Esophagus muscularis mucosa (tissue), 4 donors: ENCODE results near the gene FOXS1. TPM values are rescaled to one million over a fixed set of nuclear protein-coding genes. Genes with fewer than 3 reads are reported as not detected.
"Not testable (repeated sequence)": the region's sequence is repeated elsewhere in the genome, so short reads cannot be mapped to it uniquely, and the experiment has no call there.

Source experiments
- DNase-seq: peaks from one replicate; pipeline ENCODE4 v3.0.0-alpha.2; 2017; ENCODE audit errors: extremely low spot score
- H3K27ac ChIP-seq, 4 donors: fragments of 200-600 bp; sonication (generic); replicated peaks in 1 of 4; 1 replicate in 3 of 4; 2 replicates in 1 of 4; pipeline ENCODE4 v1.5.1; 2016 to 2019; ENCODE audit warnings: mild to moderate bottlenecking in 1 of 4
- H3K27me3 ChIP-seq, 4 donors: fragments of 200-600 bp; sonication (generic); one replicate each; pipeline versions ENCODE4 v1.5.1 to v1.6.0; 2016 to 2019
- H3K36me3 ChIP-seq, 4 donors: fragments of 200-600 bp; sonication (generic); one replicate each; pipeline ENCODE4 v1.5.1; 2016 to 2019
- H3K4me1 ChIP-seq, 4 donors: fragments of 200-600 bp; sonication (generic); one replicate each; pipeline ENCODE4 v1.5.1; 2016 to 2019
- H3K4me3 ChIP-seq, 4 donors: fragments of 200-600 bp; sonication (generic); 1 replicate in 2 of 4; 2 replicates in 2 of 4; pipeline ENCODE4 v1.5.1; 2016 to 2019; ENCODE audit warnings: mild to moderate bottlenecking in 4 of 4, moderate library complexity in 1 of 4
- H3K9me3 ChIP-seq, 4 donors: fragments of 200-600 bp; sonication (generic); 1 replicate in 3 of 4; 2 replicates in 1 of 4; pipeline ENCODE4 v1.5.1; 2016 to 2019
- CTCF ChIP-seq, 3 experiments: fragments of 200-600 bp in 2 of 3; fragments of 450-650 bp in 1 of 3; sonication (generic) in 2 of 3; IDR thresholded peaks; one replicate each; pipeline ENCODE4 v1.5.1; 2017 to 2019; ENCODE audit warnings: antibody characterized with exemption in 3 of 3, mild to moderate bottlenecking in 2 of 3, moderate library complexity in 1 of 3
- EP300 ChIP-seq: sonication (generic); formaldehyde crosslinking; IDR thresholded peaks from one replicate; pipeline ENCODE4 v1.6.1; 2017; ENCODE audit warnings: antibody characterized with exemption
- POLR2A ChIP-seq: fragments of 450-650 bp; IDR thresholded peaks from one replicate; pipeline ENCODE4 v1.6.1; 2017; ENCODE audit warnings: antibody characterized with exemption, moderate library complexity, mild to moderate bottlenecking, low read depth
- POLR2AphosphoS5 ChIP-seq, 2 donors: sonication (generic); formaldehyde crosslinking; IDR thresholded peaks; one replicate each; pipeline ENCODE4 v1.6.1; 2017; ENCODE audit warnings: antibody characterized with exemption in 2 of 2
- WGBS: methylation state at CpG from one replicate; pipeline ENCODE4 v1.1.5; 2018; 5-methylcytosine and 5-hydroxymethylcytosine counted together
- intact Hi-C: fragments of 100-400 bp; cut with DNase I; formaldehyde crosslinking; loops from one replicate; pipeline ENCODE4 v1.15.1; 2023
- total RNA-seq, 4 donors: library from RNA; depleted of rRNA; stranded (reverse); fragments of >200 nt; gene quantifications; one replicate each; pipeline versions ENCODE4 v1.1.0 to v1.2.1, GENCODE V29; 2016

FOXS1 gene
- total RNA-seq, 4 donors from 2014 or later, result 0.50 to 3.4 (median 0.87) TPM

GRCh38 chr20:31817461-31817860, 27.9 kb downstream of the FOXS1 start:
- TF ChIP-seq POLR2AphosphoS5 (IDR thresholded peaks at IDR 0.05) (no peak), EP300 (no peak), POLR2A (no peak)
- intact Hi-C loops, result no loop called here
- 93% methylated on average over 5 of the region's 5 CpGs for WGBS

GRCh38 chr20:31816221-31816620, 29.2 kb downstream of the FOXS1 start:
- DNase-seq, result no peak
- Histone ChIP-seq H3K4me3 (no peak overlapping the region), H3K9me3 (no peaks in the 10 kb centered on the region), H3K27ac (no peak overlapping the region), H3K27me3 (no peaks in the 10 kb centered on the region), H3K4me1 (peaks cover 5 to 26% (median 17%) of the 10 kb centered on the region in 4 donors), H3K36me3 (no peaks in the 10 kb centered on the region)
- intact Hi-C loops, result no loop called here
- TF ChIP-seq EP300, result no peak
- TF ChIP-seq CTCF (IDR thresholded peaks at IDR 0.05), result no peak
- TF ChIP-seq POLR2AphosphoS5 (IDR thresholded peaks at IDR 0.05), result no peak
- no peak for TF ChIP-seq POLR2A
- WGBS, result 93% methylated on average over 5 of the region's 5 CpGs

More at GRCh38 chr20:31817461-31817860, 27.9 kb downstream of the FOXS1 start:
- DNase-seq, result no peak
- H3K27me3 ChIP-seq, result no peaks in the 10 kb centered on the region
- H3K4me3 ChIP-seq, result no peak overlapping the region
- no peak overlapping the region for H3K27ac ChIP-seq
- H3K9me3 ChIP-seq, result no peaks in the 10 kb centered on the region
- no peaks in the 10 kb centered on the region for H3K36me3 ChIP-seq
- peaks cover 5 to 18% (median 10%) of the 10 kb centered on the region in 4 donors for H3K4me1 ChIP-seq

GRCh38 chr20:31815408-31816188, 29.8 kb downstream of the FOXS1 start:
- 67% methylated on average over 8 of the region's 9 CpGs for WGBS
- H3K36me3 ChIP-seq, result no peaks in the 10 kb centered on the region
- no peaks in the 10 kb centered on the region for H3K27me3 ChIP-seq
- H3K9me3 ChIP-seq, result no peaks in the 10 kb centered on the region
- TF ChIP-seq CTCF (IDR thresholded peaks at IDR 0.05), result no peak
- no peak for TF ChIP-seq POLR2AphosphoS5 (IDR thresholded peaks at IDR 0.05)
- TF ChIP-seq EP300, result no peak
- no peak for TF ChIP-seq POLR2A
- H3K4me1 ChIP-seq, result peaks cover 5 to 27% (median 18%) of the 10 kb centered on the region in 4 donors
- H3K27ac ChIP-seq, result no peak overlapping the region
- intact Hi-C loops, result no loop called here
- no peak overlapping the region for H3K4me3 ChIP-seq
- no peak for DNase-seq

- intact Hi-C loops, H3K27me3 ChIP-seq, H3K9me3 ChIP-seq, H3K27ac ChIP-seq, H3K36me3 ChIP-seq, DNase-seq, H3K4me3 ChIP-seq: not testable (repeated sequence)
- peaks cover 5 to 28% (median 18%) of the 10 kb centered on the region in 4 donors for H3K4me1 ChIP-seq
- 88% methylated on average over 7 of the region's 7 CpGs for WGBS
These were observed 31.3 kb downstream of the FOXS1 start for GRCh38 chr20:31814142-31814541.

GRCh38 chr20:31813611-31814010, 31.8 kb downstream of the FOXS1 start:
- Histone ChIP-seq H3K27me3 (no peaks in the 10 kb centered on the region), H3K36me3 (no peaks in the 10 kb centered on the region), H3K27ac (no peak overlapping the region), H3K9me3 (no peaks in the 10 kb centered on the region), H3K4me3 (no peak overlapping the region), H3K4me1 (peaks cover 5 to 28% (median 18%) of the 10 kb centered on the region in 4 donors)
- TF ChIP-seq POLR2AphosphoS5 (IDR thresholded peaks at IDR 0.05) (no peak), CTCF (IDR thresholded peaks at IDR 0.05) (no peak)
- intact Hi-C loops, result no loop called here
- no peak for DNase-seq
